ENCODE data around the gene APPL1.
"Not testable (repeated sequence)": the region's sequence is repeated elsewhere in the genome, so short reads cannot be mapped to it uniquely, and the experiment has no call there.

Gene APPL1

DNA sequence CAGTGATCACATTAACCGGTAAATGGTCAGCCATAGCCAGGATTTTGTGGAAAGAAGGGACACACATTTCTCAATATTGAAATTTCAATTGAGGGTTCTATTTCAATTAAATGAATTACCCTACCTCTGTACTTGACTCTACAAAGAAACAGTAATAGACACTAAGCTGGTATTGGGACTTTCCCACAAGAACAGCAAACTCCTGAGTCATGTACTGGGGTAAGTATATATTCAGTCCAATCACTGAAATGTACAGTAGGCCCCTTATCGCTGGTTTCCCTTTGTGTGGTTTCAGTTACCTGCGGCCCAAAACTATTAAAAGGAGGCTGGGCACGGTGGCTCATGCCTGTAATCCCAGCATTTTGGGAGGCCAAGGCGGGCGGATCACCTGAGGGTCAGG lies 47.3 kb downstream of the APPL1 start:
- DNase-seq: no peak

DNA sequence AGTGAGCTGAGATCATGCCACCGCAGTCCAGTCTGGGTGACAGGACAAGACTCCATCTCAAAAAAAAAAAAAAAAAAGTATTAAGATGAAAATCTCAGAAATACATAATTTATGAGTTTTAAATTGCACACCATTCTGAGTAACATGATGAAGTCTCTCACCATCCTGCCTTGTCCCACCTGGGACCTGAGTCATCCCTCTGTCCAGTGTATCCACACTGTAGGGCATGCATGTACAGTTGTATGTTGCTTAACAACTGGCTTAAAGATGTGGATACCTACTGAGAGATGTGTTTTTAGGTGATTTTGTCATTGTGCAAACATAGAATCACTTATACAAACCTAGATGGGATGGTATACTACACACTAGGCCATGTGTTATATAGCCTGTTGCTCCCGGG lies 47.9 kb downstream of the APPL1 start:
- DNase-seq: no peak

DNA sequence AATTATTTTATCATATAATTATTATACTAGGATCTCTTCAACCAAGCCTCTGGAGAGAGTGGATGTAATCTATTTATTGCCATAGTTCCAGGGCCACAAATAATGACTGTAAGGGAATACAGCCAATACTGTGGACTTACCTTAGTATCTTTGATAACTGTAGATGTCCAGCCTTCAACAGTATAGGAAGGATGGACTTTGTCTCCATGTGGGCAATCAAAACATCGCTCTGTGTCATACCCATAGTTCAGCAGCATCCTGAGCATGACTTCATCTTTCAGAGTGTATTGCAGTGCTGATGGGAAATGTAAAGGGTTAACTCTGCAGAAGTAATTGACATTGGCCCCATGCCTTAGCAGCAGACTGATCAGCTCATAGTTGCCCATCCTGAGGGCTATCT lies 50.7 kb downstream of the APPL1 start:
- no peak for DNase-seq

DNA sequence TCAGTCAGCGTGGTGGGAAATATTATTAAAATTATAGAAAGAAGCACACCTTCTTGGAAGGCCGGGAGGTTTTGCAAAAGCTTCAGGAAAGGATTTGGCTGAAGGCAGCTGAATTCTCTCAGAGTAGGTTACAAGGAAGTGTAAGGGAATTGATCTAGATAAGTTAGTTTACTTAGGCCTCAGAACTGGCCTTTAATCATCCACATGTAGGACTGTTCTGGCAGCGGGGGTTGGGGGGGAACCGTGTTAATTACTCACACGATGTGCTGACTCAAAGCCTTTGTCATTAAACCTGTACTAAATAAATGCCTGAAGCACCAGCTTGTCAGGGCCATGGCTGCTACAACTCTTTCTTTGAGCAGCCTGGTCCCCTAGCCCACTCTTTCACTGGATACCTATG lies 52.2 kb downstream of the APPL1 start:
- no peak for DNase-seq

DNA sequence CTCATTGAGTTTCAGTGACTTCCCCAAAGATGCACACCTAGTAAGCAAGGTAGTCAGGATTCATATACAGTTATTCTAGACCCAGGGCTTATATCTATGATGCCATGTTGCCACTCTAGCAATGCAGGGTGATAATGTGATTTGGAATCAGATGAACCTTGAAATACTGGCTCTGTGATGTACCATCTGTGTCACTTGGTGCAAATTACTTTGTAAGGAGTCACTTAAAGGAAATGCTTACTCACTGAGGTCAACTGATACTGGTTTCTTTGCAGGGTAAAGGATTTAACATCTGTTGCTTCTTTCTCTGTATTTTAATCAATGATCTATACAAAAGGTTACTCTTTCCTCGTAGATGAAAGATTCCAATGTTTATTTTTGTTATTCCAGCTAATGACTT lies 54.2 kb downstream of the APPL1 start:
- DNase-seq: no peak

DNA sequence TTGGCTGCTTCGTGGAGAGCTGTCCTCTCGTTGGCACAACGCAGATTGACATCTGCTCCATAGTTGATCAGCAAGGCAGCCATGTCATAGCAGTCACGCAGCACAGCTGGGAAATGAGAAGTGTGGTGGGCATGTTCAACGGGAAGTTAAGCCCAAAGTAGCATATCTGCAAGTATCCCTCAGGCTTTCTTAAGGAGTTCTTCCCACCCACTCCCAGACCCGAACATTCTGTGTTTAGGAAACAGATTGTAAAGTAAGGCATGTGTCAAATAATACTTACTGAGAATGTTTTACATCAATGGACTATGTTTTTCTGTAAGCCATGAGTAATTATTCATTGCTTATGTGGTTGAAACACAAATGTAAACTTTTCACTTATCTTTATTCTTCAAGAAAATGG lies 55.8 kb downstream of the APPL1 start:
- DNase-seq: no peak

DNA sequence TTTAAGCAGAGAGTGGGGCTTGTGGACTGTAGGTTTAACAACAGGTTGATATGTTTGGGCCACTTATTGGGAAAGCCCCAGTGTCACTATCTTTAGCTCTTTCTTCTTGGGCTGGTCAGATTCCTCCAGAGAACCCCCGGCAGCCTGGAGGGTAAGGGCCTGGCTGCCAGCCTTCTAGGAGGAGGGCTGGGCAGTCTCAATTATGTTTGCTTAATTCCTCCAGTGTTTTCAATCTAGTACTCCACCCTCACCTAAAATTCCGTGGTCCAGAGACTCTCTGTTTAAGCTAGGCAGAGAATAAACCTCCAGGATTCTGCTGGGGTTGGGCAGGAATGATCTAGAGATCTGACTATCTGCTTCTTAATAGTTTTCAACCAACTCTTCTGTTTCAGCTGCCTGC lies 59.7 kb downstream of the APPL1 start:
- no peak for DNase-seq

DNA sequence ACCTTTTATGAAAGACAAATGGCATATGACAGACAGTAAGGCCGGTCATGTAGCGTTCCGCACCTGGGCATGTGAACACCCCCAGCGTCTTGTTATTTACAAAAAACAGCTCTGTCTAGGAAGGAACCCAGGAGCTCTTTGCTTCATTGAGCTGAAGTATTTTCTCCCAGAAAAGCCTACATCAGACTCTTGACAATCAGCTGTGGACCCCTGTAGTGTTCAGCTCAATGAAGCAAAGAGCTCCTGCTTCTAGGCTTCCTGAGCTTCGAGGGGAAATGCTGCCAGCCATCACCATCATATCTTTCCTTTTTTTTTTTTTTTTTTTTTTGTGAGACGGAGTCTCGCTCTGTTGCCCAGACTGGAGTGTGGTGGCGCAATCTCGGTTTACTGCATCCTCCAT lies 60.9 kb downstream of the APPL1 start:
- DNase-seq: no peak

DNA sequence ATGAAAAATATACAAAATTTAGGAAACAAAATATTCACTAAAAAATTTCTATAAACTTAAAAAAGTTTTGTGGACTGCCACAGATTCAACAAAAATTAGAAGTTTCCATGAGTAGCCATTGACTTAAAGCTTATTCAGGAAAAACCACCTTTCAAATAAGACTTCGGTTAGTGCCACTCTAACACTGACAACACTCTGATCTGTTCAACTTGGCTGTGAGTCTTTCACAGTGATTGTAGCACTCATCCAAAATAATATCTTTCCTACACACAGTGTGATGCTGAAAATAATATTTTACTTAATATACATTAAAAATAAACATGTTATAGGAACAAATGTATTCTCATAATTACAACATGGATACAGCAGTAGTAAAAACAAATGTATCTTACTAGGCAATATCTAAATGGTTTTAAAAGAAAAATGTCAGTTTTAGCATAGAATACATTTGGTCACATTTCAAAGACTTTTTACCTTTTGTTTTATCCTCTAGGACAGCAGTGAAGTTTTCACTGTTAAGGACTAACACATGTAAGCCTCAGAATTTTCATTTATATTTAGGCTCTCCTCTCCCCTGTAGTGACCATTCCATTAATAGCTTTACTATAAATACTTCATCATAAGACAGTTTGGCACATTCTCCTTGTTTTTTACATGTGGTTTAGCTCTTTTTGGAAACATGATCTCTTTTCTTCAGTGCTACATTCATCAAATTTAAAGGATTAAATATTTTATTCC lies 64.8 kb downstream of the APPL1 start, which contains the start of gene ASB14:
Gene ASB14 (minus strand): TSS at position 527 of the 738 bp plus-strand sequence. CDS start 652 bp downstream, outside the sequence.
- no peak for DNase-seq

DNA sequence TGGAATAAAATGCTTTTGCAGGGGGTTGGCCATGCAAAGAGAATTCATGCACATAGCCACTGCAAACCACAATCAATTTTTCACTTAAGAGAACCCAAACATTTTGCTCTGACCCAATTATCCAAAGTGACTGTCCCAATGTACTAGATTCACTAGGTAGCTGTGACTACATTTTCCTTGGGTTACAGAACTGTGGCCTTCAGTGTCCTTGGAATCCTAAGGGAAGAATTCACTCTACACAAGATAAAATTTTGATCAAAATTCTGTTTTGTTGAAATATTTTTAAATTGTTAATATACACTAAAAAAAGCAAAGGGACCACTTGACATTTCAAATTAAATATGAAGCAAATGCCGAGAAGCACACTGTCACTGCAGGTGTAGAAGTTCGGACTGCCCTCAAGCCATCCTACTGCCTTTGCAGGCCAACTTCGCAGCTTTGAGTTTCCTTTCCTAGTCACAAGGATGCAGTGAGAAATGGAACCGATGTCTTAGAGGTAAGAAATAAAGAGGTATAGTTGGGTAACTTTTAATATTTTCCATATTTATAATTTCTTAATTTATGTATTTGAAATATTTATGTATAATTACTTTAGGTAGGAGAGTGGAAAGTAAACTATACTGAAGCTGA lies 65.5 kb downstream of the APPL1 start:
- no peak for DNase-seq

DNA sequence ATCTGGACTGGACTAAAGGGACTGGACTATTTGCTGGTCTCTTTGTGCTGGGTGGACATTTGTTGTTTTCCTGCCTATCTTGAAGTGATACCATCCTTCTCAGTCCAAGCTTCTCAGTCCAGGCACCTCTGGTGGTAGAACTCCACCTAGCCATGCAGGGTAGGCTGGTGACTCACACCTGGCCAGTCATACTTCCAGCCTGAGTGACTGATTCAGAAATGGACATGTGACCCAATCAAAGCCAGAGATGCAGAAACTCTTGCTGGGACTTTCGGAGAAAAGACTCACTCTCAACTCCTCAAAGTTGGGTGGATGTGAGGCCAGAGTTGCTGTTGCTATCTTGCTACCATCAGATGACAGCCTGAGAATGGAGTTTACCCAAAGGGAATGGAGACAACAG lies 70.5 kb downstream of the APPL1 start:
- no peak for DNase-seq

DNA sequence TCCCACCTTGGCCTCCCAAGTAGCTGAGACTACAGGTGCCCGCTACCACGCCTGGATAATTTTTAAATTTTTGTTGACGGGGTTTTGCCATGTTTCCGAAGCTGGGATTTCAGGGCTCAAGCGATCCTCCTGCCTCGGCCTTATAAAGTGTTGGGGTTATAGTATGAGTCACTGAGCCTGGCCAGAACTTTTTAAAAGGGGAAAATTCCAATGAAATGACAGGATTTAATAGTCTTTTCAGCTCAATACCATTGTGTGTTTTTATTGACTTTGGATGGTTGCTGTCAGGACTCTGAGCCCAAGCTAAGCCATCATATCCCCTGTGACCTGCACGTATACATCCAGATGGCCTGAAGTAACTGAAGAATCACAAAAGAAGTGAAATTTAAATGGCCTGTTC lies 76.0 kb downstream of the APPL1 start:
- DNase-seq: not testable (repeated sequence)

DNA sequence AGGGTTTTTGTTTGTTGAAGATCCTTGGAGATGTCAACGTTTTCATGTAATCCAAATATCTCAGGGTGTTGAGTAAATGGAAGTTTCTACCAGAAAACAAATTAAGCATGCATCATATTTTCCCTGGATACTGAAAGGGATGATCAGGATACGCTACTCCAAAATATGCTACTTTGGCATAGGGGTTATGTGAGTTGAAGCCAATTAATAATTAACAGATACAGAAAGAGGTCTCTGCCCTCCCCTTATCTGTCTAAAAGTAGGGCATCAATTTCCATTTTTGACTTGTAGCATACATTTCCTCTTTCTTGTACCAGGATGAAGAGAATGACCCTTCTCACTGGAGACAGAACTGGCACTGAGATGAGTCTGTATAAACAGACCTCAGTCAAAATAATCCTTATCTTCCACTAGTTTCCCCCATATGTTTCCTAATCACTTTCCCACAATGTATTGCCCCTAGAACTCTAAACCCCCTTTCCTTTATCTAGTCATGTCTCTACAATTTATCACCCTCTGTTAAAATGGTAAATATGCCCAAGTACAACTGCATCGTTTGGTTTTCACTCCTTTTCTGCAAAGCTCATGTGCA lies 82.3 kb downstream of the APPL1 start:
- DNase-seq: no peak

DNA sequence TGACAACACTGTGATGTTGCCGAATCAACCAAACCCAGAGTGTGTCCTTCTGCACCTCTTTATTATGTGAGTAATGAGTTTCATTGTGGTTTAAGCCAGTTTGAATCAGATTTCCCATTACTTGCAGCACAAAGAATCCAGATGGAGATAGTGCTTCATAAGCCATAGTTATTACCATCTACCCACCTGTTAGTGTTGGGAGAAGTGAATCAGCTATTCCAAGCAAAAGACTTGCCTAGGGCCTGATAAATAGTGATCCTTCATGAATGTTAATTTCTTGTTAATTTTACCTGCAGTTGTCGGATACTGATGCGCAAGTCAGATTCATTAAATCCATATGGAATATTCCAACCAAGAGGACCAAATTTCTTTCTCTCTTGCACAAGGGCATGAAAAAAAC lies 86.7 kb downstream of the APPL1 start:
- DNase-seq: no peak
